Esophagus muscularis mucosa (tissue), 3 donors: ENCODE data around the gene SKAP2.

Experiments used
- EP300 ChIP-seq: sonication (generic); formaldehyde crosslinking; IDR thresholded peaks from one replicate; pipeline ENCODE4 v1.6.1; 2017; ENCODE audit warnings: antibody characterized with exemption
- TF ChIP-seq, protein P1 (sequence below), 3 experiments: fragments of 200-600 bp in 2 of 3; fragments of 450-650 bp in 1 of 3; sonication (generic) in 2 of 3; IDR thresholded peaks; one replicate each; pipeline ENCODE4 v1.5.1; 2017 to 2019; ENCODE audit warnings: antibody characterized with exemption in 3 of 3, mild to moderate bottlenecking in 2 of 3, moderate library complexity in 1 of 3

DNA sequence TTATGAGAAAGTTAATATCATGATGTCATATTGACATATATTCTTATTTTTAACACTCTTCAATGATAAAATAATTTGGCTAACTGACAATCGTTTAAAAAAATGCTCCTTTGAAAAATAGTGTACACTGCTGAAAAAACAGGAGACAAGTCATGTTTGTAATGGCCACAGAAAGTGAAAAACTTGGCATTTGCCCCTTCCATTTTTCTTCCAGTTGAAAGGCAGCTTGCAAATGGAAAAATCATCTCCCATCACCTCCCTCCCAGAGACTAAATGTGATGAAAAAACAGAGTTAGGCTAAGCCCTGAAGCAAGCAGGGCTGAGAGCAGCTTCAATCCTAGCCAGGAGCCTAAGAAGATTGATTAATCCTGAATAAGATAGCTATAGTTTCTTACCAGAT, 160.4 kb downstream of the SKAP2 start:
- TF ChIP-seq, protein P1, sequence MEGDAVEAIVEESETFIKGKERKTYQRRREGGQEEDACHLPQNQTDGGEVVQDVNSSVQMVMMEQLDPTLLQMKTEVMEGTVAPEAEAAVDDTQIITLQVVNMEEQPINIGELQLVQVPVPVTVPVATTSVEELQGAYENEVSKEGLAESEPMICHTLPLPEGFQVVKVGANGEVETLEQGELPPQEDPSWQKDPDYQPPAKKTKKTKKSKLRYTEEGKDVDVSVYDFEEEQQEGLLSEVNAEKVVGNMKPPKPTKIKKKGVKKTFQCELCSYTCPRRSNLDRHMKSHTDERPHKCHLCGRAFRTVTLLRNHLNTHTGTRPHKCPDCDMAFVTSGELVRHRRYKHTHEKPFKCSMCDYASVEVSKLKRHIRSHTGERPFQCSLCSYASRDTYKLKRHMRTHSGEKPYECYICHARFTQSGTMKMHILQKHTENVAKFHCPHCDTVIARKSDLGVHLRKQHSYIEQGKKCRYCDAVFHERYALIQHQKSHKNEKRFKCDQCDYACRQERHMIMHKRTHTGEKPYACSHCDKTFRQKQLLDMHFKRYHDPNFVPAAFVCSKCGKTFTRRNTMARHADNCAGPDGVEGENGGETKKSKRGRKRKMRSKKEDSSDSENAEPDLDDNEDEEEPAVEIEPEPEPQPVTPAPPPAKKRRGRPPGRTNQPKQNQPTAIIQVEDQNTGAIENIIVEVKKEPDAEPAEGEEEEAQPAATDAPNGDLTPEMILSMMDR (IDR thresholded peaks at IDR 0.05): no peak
- TF ChIP-seq EP300: no peak
